ENCODE results near the gene FDXR. TPM values are rescaled to one million over a fixed set of nuclear protein-coding genes. Genes with fewer than 3 reads are reported as not detected.

FDXR gene
- total RNA-seq, 1 experiment from 2014 or later, result 39.7 TPM

DNA sequence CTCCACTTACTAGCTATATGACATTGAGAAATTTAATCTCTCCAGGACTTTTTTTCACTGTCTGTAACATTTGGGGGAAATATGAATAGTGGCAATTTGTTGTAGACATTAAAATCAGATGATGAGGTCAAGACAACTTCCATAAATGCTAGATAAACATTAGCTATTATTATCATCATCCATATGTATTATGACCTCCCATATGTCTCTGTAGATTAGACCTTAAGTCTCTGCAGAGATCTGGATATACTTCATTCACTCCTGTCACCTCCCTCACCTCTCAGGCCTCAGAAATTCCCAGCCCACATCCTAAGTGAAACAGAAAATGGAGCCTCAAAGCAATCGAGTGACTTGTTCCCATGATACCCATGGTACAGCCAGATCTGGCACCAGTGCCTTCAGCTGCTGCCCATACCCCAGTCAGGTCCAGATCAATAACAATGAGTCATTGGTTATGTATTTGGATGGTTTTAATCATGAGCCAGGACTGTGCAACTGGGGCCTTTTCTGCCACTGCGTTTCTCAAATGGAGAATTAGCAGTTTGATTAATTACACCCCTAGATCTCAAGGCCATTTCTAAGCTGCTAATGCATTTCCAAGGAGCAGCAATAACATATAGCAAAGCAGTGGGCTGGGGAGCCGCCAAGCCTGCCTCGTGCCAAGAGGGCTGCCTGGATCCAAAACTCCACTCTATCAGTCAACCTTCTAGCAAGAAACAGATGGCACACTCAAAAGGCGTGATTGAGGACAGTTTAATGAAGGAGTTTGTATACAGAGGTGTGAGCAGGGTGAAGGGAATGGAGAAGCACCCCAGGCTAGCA lies 2.6 kb upstream of the FDXR start:
- H3K27ac Mint-ChIP-seq, result no peak overlapping the region
- H3K4me1 ChIP-seq (ENCODE audit: insufficient read depth, low read length), result 0 out of 2 replicates have a peak, but pooled peaks cover 2% of the 10 kb centered on the region
- H3K23me2 ChIP-seq (ENCODE audit: insufficient read length, low read depth, low read length, poor library complexity, severe bottlenecking), result peaks cover 12% of the 10 kb centered on the region

More for the DNA sequence above, 2.6 kb upstream of the FDXR start:
- H2BK12ac ChIP-seq (ENCODE audit: insufficient read length, low read depth, low read length), result no peak overlapping the region
- H2AFZ ChIP-seq (ENCODE audit: low read length), result no peak overlapping the region
- H3K4ac ChIP-seq (ENCODE audit: low read depth, low read length), result no peak overlapping the region
- no peak overlapping the region for H3K4me2 ChIP-seq (ENCODE audit: insufficient read depth, insufficient read length, low read length)
- H3K79me1 ChIP-seq (ENCODE audit: insufficient read depth, low read depth, low read length, poor library complexity, severe bottlenecking), result no peaks in the 10 kb centered on the region
- peaks cover 13% of the 10 kb centered on the region for H3K27me3 Mint-ChIP-seq (ENCODE audit: low read depth)
- H3K36me3 Mint-ChIP-seq (ENCODE audit: insufficient read depth in 1 of 3, low read depth in 3 of 3), result peaks cover 0 to 9% (median 7%) of the 10 kb centered on the region in 3 experiments; a peak in 4 of 7 replicates
- no peak overlapping the region for H3K9ac ChIP-seq (ENCODE audit: extremely low read depth, insufficient read length, low read length)
- H3K4me1 Mint-ChIP-seq, result peaks cover 26 to 36% of the 10 kb centered on the region in 2 experiments
- no peaks in the 10 kb centered on the region for H4K20me1 ChIP-seq (ENCODE audit: control insufficient read depth, insufficient read depth, insufficient read length)
- no peak overlapping the region for H3K56ac ChIP-seq (ENCODE audit: insufficient read length, low read depth, low read length)
- no peak overlapping the region for H3K4me3 Mint-ChIP-seq
- DNase-seq, result no peak
- H3K14ac ChIP-seq (ENCODE audit: insufficient read depth, low read length), result no peak overlapping the region
- H2BK5ac ChIP-seq (ENCODE audit: insufficient read length, low read length), result no peak overlapping the region
- H3K27me3 ChIP-seq (ENCODE audit: insufficient read depth, low read length), result no peaks in the 10 kb centered on the region
- H3K9me3 Mint-ChIP-seq, result no peaks in the 10 kb centered on the region
- no peak overlapping the region for H2BK20ac ChIP-seq (ENCODE audit: low read depth, low read length, poor library complexity, severe bottlenecking)
- H2BK15ac ChIP-seq (ENCODE audit: low read depth, low read length), result no peak overlapping the region
- H3K23ac ChIP-seq (ENCODE audit: insufficient read length, low read depth, low read length), result no peak overlapping the region
- no peak overlapping the region for H2AK5ac ChIP-seq (ENCODE audit: insufficient read length, low read length)
- no peaks in the 10 kb centered on the region for H3K79me2 ChIP-seq (ENCODE audit: insufficient read depth, low read length)
- no peak overlapping the region for H3K18ac ChIP-seq (ENCODE audit: insufficient read length, low read depth, low read length)
- WGBS (ENCODE audit: extremely low coverage, insufficient read length, low lambda C conversion rate), result no CpG with 5 or more reads among the region's 5 CpGs
- no peak overlapping the region for H3T11ph ChIP-seq (ENCODE audit: low read length)
- H4K8ac ChIP-seq (replicated peaks; ENCODE audit: insufficient read length, low read depth, low read length), result no peak overlapping the region
- H2BK120ac ChIP-seq (ENCODE audit: low read depth, low read length, poor library complexity, severe bottlenecking), result no peak overlapping the region
- H3K27ac ChIP-seq (ENCODE audit: insufficient read length, low read depth, low read length), result no peak overlapping the region
- H4K5ac ChIP-seq (ENCODE audit: insufficient read length, low read depth, low read length), result no peak overlapping the region
- TF ChIP-seq, protein P1, sequence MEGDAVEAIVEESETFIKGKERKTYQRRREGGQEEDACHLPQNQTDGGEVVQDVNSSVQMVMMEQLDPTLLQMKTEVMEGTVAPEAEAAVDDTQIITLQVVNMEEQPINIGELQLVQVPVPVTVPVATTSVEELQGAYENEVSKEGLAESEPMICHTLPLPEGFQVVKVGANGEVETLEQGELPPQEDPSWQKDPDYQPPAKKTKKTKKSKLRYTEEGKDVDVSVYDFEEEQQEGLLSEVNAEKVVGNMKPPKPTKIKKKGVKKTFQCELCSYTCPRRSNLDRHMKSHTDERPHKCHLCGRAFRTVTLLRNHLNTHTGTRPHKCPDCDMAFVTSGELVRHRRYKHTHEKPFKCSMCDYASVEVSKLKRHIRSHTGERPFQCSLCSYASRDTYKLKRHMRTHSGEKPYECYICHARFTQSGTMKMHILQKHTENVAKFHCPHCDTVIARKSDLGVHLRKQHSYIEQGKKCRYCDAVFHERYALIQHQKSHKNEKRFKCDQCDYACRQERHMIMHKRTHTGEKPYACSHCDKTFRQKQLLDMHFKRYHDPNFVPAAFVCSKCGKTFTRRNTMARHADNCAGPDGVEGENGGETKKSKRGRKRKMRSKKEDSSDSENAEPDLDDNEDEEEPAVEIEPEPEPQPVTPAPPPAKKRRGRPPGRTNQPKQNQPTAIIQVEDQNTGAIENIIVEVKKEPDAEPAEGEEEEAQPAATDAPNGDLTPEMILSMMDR (conservative IDR thresholded peaks at IDR 0.05), result no peak
- H4K91ac ChIP-seq (ENCODE audit: insufficient read length, low read depth, low read length), result no peak overlapping the region
- no peaks in the 10 kb centered on the region for H3K9me3 ChIP-seq (ENCODE audit: control insufficient read depth, low read depth, low read length)

Measured in H9 (cell line).